GM12892 (cell line): ENCODE measurements around the gene PPM1D.

Experiments used
- POLR2A ChIP-seq: IDR thresholded peaks from 2 replicates; pipeline ENCODE4 v1.6.1; 2011; ENCODE audit warnings: low read depth, low read length, control low read depth
- POLR2AphosphoS5 ChIP-seq: IDR thresholded peaks from 2 replicates; pipeline ENCODE4 v1.6.1; 2011; ENCODE audit warnings: low read depth, low read length, control low read depth
- TAF1 ChIP-seq: IDR thresholded peaks from 2 replicates; pipeline ENCODE4 v1.6.1; 2011; ENCODE audit warnings: low read depth, mild to moderate bottlenecking, control low read depth, low read length, borderline replicate concordance

DNA sequence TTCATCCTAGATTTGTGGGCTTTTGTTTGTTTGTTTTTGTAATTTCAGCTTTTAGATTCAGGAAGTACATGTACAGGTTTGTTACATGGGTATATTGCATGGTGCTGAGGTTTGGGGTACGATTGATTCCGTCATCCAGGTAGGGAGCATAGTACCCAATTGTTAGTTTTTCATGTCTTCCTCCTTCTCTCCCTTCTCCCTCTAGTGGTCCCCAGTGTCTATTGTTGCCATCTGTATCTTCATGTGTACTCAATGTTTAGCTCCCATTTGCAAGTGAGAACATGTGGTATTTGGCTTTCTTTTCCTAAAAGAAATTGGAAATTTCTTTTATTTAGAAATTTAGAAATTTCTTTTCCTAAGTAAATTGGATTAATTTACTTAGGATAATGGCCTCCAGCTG, 40.5 kb downstream of the PPM1D start:
- no peak for TF ChIP-seq POLR2AphosphoS5
- TF ChIP-seq POLR2A: no peak
- no peak for TF ChIP-seq TAF1
